Upper lobe of left lung (tissue), 6 donors: Measurements from ENCODE around the gene TGFB1. TPM values are rescaled to one million over a fixed set of nuclear protein-coding genes. Genes with fewer than 3 reads are reported as not detected.

Experiments used
- ATAC-seq, 2 donors: fragments of 200-7000 bp; cut with Tn5 transposase; one replicate each; pipeline ENCODE4 v1.9.1; 2022; ENCODE audit warnings: mild to moderate bottlenecking in 2 of 2, moderate library complexity in 2 of 2; ENCODE audit not compliant: low FRiP score in 2 of 2
- DNase-seq, 2 donors: peaks; one replicate each; pipeline ENCODE4 v3.0.0-alpha.2; 2019 to 2020
- H3K27ac ChIP-seq, 4 donors: fragments of 200-600 bp; sonication (generic); one replicate each; pipeline ENCODE4 v1.5.1; 2016 to 2019
- H3K27me3 ChIP-seq, 4 donors: fragments of 200-600 bp; sonication (generic); one replicate each; pipeline ENCODE4 v1.5.1; 2017 to 2019
- H3K36me3 ChIP-seq, 4 donors: fragments of 200-600 bp; sonication (generic); one replicate each; pipeline ENCODE4 v1.5.1; 2016 to 2019
- H3K4me1 ChIP-seq, 4 donors: fragments of 200-600 bp; sonication (generic); one replicate each; pipeline ENCODE4 v1.5.1; 2018 to 2019
- H3K4me3 ChIP-seq, 4 donors: fragments of 200-600 bp; sonication (generic); one replicate each; pipeline ENCODE4 v1.5.1; 2017 to 2019; ENCODE audit warnings: mild to moderate bottlenecking in 2 of 4, moderate library complexity in 1 of 4
- H3K9me3 ChIP-seq, 4 donors: fragments of 200-600 bp; sonication (generic); one replicate each; pipeline ENCODE4 v1.5.1; 2018 to 2019
- EP300 ChIP-seq, 4 donors: sonication (generic); formaldehyde crosslinking; IDR thresholded peaks; one replicate each; pipeline ENCODE4 v1.5.1; 2017; ENCODE audit warnings: antibody characterized with exemption in 4 of 4, control low read depth in 2 of 4
- POLR2A ChIP-seq, 4 donors: fragments of 450-650 bp; IDR thresholded peaks; one replicate each; pipeline ENCODE4 v1.5.1; 2016 to 2017; ENCODE audit warnings: antibody characterized with exemption in 4 of 4, mild to moderate bottlenecking in 2 of 4
- POLR2AphosphoS5 ChIP-seq, 2 donors: sonication (generic); formaldehyde crosslinking; IDR thresholded peaks; one replicate each; pipeline ENCODE4 v1.5.1; 2017; ENCODE audit warnings: antibody characterized with exemption in 2 of 2
- WGBS, 2 donors: methylation state at CpG; one replicate each; pipeline ENCODE4 v1.1.5; 2017 to 2018; 5-methylcytosine and 5-hydroxymethylcytosine counted together
- total RNA-seq, 6 donors: library from RNA; depleted of rRNA in 4 of 6; stranded (reverse); fragments of >200 nt in 4 of 6; gene quantifications; one replicate each; pipeline versions ENCODE4 v1.1.0 to v1.2.1, GENCODE V29; 2016 to 2021
- TF ChIP-seq, protein P1 (sequence below), 6 experiments: fragments of 450-650 bp in 4 of 6; fragments of 200-600 bp in 2 of 6; sonication (generic) in 2 of 6; IDR thresholded peaks; one replicate each; pipeline ENCODE4 v1.5.1; 2016 to 2019; ENCODE audit warnings: antibody characterized with exemption in 6 of 6
- donor health status: DM: no; HTN: no; CAD: no; lungs with moderate emphysema.
- donor health status: DM: no; HTN: yes; CAD: no; lungs with severe emphysema.

Gene TGFB1
- total RNA-seq, 6 donors from 2014 or later = 28.5 to 138 (median 76.8) TPM

DNA sequence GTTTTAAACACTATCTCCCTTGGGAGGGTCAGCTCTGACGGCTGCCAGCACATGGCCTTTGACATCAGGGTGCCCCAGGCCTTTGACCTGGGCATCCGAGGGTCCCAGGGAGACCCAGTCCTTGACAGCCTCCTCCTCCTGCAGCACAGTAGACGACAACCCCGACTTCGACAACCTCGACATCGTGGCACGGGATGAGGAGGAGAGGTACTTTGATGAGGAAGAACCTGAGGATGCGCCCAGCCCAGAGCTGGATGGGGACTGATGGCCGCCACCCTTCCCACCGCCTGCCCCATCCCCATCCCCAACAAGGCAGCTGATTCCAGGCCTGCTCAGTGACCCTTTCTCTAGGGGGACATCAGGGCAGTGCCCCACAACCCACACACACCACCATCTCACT is 31.3 kb downstream of the TGFB1 start:
- no peaks in the 10 kb centered on the region for H3K9me3 ChIP-seq

DNA sequence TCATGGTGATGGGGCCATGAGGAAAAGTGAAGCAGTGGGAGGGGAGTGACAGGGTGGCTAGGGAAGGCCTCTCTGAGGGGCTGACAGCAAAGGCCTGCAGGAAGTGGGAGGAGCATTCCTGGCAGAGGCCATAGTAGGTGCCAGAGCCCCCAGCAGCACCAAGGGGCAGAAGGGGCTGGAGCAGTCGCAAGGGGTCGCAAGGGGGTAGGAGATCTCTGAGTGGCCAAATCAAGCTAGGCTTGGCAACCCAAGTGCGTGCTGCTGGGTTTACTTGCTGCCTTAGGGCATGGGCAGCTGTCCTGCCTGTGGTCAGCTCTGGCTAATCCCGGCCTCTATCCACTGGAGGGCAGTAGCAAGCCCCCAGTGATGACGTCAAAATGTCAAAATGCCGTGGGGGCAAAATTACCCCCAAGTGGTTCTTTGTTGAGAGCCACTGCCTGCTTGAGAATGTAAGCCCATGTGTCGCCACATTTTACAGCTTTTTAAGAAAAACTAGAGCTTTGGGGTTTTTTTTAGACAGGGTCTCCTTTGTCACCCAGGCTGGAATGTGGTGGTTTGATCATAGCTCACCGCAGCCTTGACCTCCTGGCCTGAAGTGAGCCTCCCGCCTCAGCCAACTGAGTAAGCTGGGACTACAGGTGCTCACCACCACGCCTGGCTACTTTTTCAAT is 32.0 kb downstream of the TGFB1 start:
- peak in 1 of 2 donors; percentile 15 for TF ChIP-seq POLR2AphosphoS5 (IDR thresholded peaks at IDR 0.05)
- TF ChIP-seq, protein P1, sequence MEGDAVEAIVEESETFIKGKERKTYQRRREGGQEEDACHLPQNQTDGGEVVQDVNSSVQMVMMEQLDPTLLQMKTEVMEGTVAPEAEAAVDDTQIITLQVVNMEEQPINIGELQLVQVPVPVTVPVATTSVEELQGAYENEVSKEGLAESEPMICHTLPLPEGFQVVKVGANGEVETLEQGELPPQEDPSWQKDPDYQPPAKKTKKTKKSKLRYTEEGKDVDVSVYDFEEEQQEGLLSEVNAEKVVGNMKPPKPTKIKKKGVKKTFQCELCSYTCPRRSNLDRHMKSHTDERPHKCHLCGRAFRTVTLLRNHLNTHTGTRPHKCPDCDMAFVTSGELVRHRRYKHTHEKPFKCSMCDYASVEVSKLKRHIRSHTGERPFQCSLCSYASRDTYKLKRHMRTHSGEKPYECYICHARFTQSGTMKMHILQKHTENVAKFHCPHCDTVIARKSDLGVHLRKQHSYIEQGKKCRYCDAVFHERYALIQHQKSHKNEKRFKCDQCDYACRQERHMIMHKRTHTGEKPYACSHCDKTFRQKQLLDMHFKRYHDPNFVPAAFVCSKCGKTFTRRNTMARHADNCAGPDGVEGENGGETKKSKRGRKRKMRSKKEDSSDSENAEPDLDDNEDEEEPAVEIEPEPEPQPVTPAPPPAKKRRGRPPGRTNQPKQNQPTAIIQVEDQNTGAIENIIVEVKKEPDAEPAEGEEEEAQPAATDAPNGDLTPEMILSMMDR (IDR thresholded peaks at IDR 0.05) = peak; percentile 49 to 74 (median 70)
- TF ChIP-seq EP300 (IDR thresholded peaks at IDR 0.05) = no peak
- peak; percentile 36 to 41 for ATAC-seq
- peak overlapping the region; percentile 28 to 90 (median 85) for H3K27ac ChIP-seq
- no peaks in the 10 kb centered on the region for H3K9me3 ChIP-seq
- peaks cover 46 to 55% (median 53%) of the 10 kb centered on the region in 4 donors for H3K4me1 ChIP-seq
- peak in 1 of 2 donors; percentile 59 for DNase-seq
- WGBS, 2 donors = 45 to 54% methylated on average over 8 to 10 of the region's 10 CpGs
- peaks cover 9 to 54% (median 50%) of the 10 kb centered on the region in 4 donors for H3K36me3 ChIP-seq
- H3K4me3 ChIP-seq = no peak overlapping the region
- H3K27me3 ChIP-seq = no peaks in the 10 kb centered on the region

More for the DNA sequence above, 31.3 kb downstream of the TGFB1 start:
- ATAC-seq (no peak), DNase-seq (no peak)
- Histone ChIP-seq H3K4me3 (no peak overlapping the region), H3K36me3 (peaks cover 9 to 46% (median 43%) of the 10 kb centered on the region in 4 donors), H3K27ac (peak overlapping the region; percentile 79 to 90 (median 85)), H3K27me3 (no peaks in the 10 kb centered on the region), H3K4me1 (peaks cover 53 to 62% (median 60%) of the 10 kb centered on the region in 4 donors)
- WGBS, 2 donors = 87 to 88% methylated on average over 8 to 11 of the region's 11 CpGs
- TF ChIP-seq POLR2A (IDR thresholded peaks at IDR 0.05) = no peak
- TF ChIP-seq, protein P1 (IDR thresholded peaks at IDR 0.05) = no peak
- no peak for TF ChIP-seq POLR2AphosphoS5 (IDR thresholded peaks at IDR 0.05)
- TF ChIP-seq EP300 (IDR thresholded peaks at IDR 0.05) = no peak

DNA sequence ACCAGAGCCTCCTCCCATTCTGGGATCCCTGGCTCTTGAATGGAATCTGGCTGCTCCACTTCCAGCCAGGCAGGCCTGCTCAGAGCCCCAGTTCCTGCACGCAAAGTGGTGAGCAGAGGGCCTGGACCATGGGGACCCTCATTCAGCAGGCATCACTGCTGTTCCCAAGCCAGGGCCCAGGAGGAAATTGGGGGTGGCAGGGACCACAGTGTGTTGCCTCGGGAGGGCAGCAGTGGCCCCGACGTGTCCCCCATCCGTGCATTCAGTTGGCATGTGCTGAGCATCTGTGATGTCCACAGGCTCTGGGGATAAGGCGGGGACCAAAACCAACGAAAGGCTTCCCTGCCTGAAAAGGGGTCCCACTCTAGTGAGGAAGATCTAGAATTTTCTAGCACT is 32.5 kb downstream of the TGFB1 start:
- Histone ChIP-seq H3K27ac (peak overlapping the region; percentile 28 to 90 (median 66)), H3K4me1 (peaks cover 40 to 50% (median 48%) of the 10 kb centered on the region in 4 donors), H3K27me3 (no peaks in the 10 kb centered on the region), H3K36me3 (peaks cover 13 to 59% (median 55%) of the 10 kb centered on the region in 4 donors), H3K9me3 (no peaks in the 10 kb centered on the region), H3K4me3 (no peak overlapping the region)
- no peak for TF ChIP-seq POLR2A (IDR thresholded peaks at IDR 0.05)
- TF ChIP-seq, protein P1 (IDR thresholded peaks at IDR 0.05) = no peak
- TF ChIP-seq POLR2AphosphoS5 (IDR thresholded peaks at IDR 0.05) = no peak
- no peak for TF ChIP-seq EP300 (IDR thresholded peaks at IDR 0.05)
- DNase-seq (no peak), ATAC-seq (no peak)
- 59 to 75% methylated on average over 6 of the region's 7 CpGs for WGBS, 2 donors

DNA sequence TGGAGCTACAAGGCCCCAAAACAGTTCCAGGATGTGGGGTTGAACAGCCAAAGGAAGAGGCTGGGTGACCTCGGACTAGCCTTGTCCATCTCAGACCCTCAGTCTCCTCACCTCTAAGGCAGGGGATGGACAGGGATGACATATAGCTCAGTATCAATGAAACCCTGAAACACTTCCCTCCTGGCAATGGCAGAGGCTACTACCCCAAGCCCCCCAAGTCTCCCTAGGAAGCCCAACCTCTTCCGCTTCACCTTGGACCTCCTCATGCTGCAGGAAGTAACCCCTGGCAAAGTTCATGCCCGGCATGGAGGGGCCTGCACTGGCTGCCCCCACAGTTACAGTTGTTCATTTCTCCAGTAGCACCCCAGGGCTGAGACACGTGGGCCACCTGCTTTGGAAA is 33.2 kb downstream of the TGFB1 start:
- H3K4me1 ChIP-seq = peaks cover 34 to 43% (median 41%) of the 10 kb centered on the region in 4 donors
- ATAC-seq (no peak), DNase-seq (no peak)
- no peaks in the 10 kb centered on the region for H3K9me3 ChIP-seq
- no peak overlapping the region for H3K27ac ChIP-seq
- TF ChIP-seq POLR2AphosphoS5 (IDR thresholded peaks at IDR 0.05) = no peak
- no peak for TF ChIP-seq EP300 (IDR thresholded peaks at IDR 0.05)
- no peak for TF ChIP-seq POLR2A (IDR thresholded peaks at IDR 0.05)
- TF ChIP-seq, protein P1 (IDR thresholded peaks at IDR 0.05) = no peak
- 84 to 91% methylated on average over 3 to 4 of the region's 4 CpGs for WGBS, 2 donors
- no peaks in the 10 kb centered on the region for H3K27me3 ChIP-seq
- H3K4me3 ChIP-seq = no peak overlapping the region
- peaks cover 13 to 65% (median 61%) of the 10 kb centered on the region in 4 donors for H3K36me3 ChIP-seq

DNA sequence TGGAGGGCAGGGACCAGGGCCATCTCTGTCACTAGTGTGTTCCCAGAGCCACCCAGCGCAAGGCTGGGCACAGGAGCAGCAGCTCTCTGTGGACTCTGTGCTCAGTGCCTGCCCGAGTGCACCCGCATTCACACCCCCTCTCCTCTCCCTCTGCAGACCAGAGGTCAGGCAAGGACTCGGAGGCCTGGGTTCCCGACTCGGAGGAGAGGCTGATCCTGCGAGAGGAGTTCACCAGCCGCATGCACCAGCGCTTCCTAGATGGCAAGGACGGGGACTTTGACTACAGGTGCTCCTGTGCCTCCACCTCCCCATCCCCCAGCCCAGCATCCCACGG is 33.6 kb downstream of the TGFB1 start:
- no peak for DNase-seq
- peaks cover 13 to 69% (median 63%) of the 10 kb centered on the region in 4 donors for H3K36me3 ChIP-seq
- H3K27me3 ChIP-seq = no peaks in the 10 kb centered on the region
- no peaks in the 10 kb centered on the region for H3K9me3 ChIP-seq
- WGBS, 2 donors = 83 to 92% methylated on average over 5 to 6 of the region's 11 CpGs
- H3K27ac ChIP-seq = no peak overlapping the region
- ATAC-seq = no peak
- TF ChIP-seq EP300 (IDR thresholded peaks at IDR 0.05) (no peak), POLR2A (IDR thresholded peaks at IDR 0.05) (no peak), POLR2AphosphoS5 (IDR thresholded peaks at IDR 0.05) (no peak)
- TF ChIP-seq, protein P1 (IDR thresholded peaks at IDR 0.05) = no peak
- H3K4me3 ChIP-seq = no peak overlapping the region
- H3K4me1 ChIP-seq = peaks cover 30 to 39% (median 37%) of the 10 kb centered on the region in 4 donors
